CD4-positive, alpha-beta T cell treated with Interleukin-1 beta for 1 hour (primary cell): ENCODE results near the gene DIS3.
"Not testable (repeated sequence)": the region's sequence is repeated elsewhere in the genome, so short reads cannot be mapped to it uniquely, and the experiment has no call there.

Experiments
- DNase-seq, 2 donors: peaks; one replicate each; pipeline ENCODE4 v3.0.0-alpha.2; 2020 to 2022

Gene DIS3

GRCh38 chr13:72781451-72782439 lies at the start of gene DIS3, which contains the start of gene PIBF1:
TSS of gene DIS3 (minus strand) at chr13:72781900. CDS start at chr13:72781832, 68 bp downstream.
TSS of gene PIBF1 (plus strand) at chr13:72782133. CDS start at chr13:72783470, 1,337 bp downstream.
- DNase-seq: peak; percentile 96

GRCh38 chr13:72823724-72824123 lies 42.0 kb upstream of the DIS3 start:
- DNase-seq: no peak

GRCh38 chr13:72823081-72823480 lies 41.4 kb upstream of the DIS3 start:
- DNase-seq: no peak

GRCh38 chr13:72820898-72821279 lies 39.2 kb upstream of the DIS3 start:
- DNase-seq: no peak

GRCh38 chr13:72820156-72820897 lies 38.6 kb upstream of the DIS3 start:
- no peak for DNase-seq

GRCh38 chr13:72808917-72809500 lies 27.3 kb upstream of the DIS3 start:
- DNase-seq: peak in 1 of 2 donors; percentile 11

- DNase-seq: not testable (repeated sequence)
Observed at GRCh38 chr13:72806514-72806913, 24.8 kb upstream of the DIS3 start.

- DNase-seq: no peak
Observed at GRCh38 chr13:72805676-72806346, 24.1 kb upstream of the DIS3 start.

GRCh38 chr13:72804301-72804700 lies 22.6 kb upstream of the DIS3 start:
- DNase-seq: no peak

GRCh38 chr13:72798817-72799216 lies 17.1 kb upstream of the DIS3 start:
- DNase-seq: no peak

GRCh38 chr13:72792640-72793039 lies 10.9 kb upstream of the DIS3 start:
- DNase-seq: no peak

GRCh38 chr13:72788831-72789230 lies 7.1 kb upstream of the DIS3 start:
- DNase-seq: no peak

GRCh38 chr13:72784679-72785078 lies 3.0 kb upstream of the DIS3 start:
- not testable (repeated sequence) for DNase-seq

- peak in 1 of 2 donors; percentile 28 for DNase-seq
Observed at GRCh38 chr13:72782717-72783116, 1.0 kb upstream of the DIS3 start.

GRCh38 chr13:72774019-72774418 lies 7.7 kb downstream of the DIS3 start:
- no peak for DNase-seq

- DNase-seq: no peak
Observed at GRCh38 chr13:72763411-72763810, 18.3 kb downstream of the DIS3 start.

GRCh38 chr13:72760189-72760588 lies 21.5 kb downstream of the DIS3 start:
- no peak for DNase-seq

GRCh38 chr13:72757792-72758535 lies 23.7 kb downstream of the DIS3 start:
- no peak for DNase-seq

GRCh38 chr13:72754111-72754510 lies 27.6 kb downstream of the DIS3 start:
- no peak for DNase-seq

GRCh38 chr13:72751220-72751619 lies 30.5 kb downstream of the DIS3 start:
- DNase-seq: no peak

- DNase-seq: no peak
Observed at GRCh38 chr13:72745260-72745659, 36.4 kb downstream of the DIS3 start.

GRCh38 chr13:72740015-72740414 lies 41.7 kb downstream of the DIS3 start:
- no peak for DNase-seq
